ENCODE measurements around the gene SPTLC2. TPM values are rescaled to one million over a fixed set of nuclear protein-coding genes. Genes with fewer than 3 reads are reported as not detected.

SPTLC2 gene
- total RNA-seq, 1 experiment from 2014 or later: 32.6 TPM

- Histone ChIP-seq H4K20me1 (ENCODE audit: control insufficient read depth, insufficient read depth, insufficient read length) (no peaks in the 10 kb centered on the region), H3K23ac (ENCODE audit: insufficient read length, low read depth, low read length) (no peak overlapping the region), H3K4me1 (ENCODE audit: insufficient read depth, low read length) (no peaks in the 10 kb centered on the region), H4K91ac (ENCODE audit: insufficient read length, low read depth, low read length) (no peak overlapping the region), H2BK20ac (ENCODE audit: low read depth, low read length, poor library complexity, severe bottlenecking) (no peak overlapping the region), H3K4ac (ENCODE audit: low read depth, low read length) (no peak overlapping the region), H3K79me1 (ENCODE audit: insufficient read depth, low read depth, low read length, poor library complexity, severe bottlenecking) (no peaks in the 10 kb centered on the region), H2AK5ac (ENCODE audit: insufficient read length, low read length) (no peak overlapping the region), H3K9ac (ENCODE audit: extremely low read depth, insufficient read length, low read length) (no peak overlapping the region), H3K23me2 (ENCODE audit: insufficient read length, low read depth, low read length, poor library complexity, severe bottlenecking) (no peaks in the 10 kb centered on the region), H2AFZ (ENCODE audit: low read length) (no peak overlapping the region), H3K9me3 (ENCODE audit: control insufficient read depth, low read depth, low read length) (no peaks in the 10 kb centered on the region), H2BK120ac (ENCODE audit: low read depth, low read length, poor library complexity, severe bottlenecking) (no peak overlapping the region), H3K4me2 (ENCODE audit: insufficient read depth, insufficient read length, low read length) (no peak overlapping the region), H3K18ac (ENCODE audit: insufficient read length, low read depth, low read length) (no peak overlapping the region), H2BK5ac (ENCODE audit: insufficient read length, low read length) (no peak overlapping the region), H2BK15ac (ENCODE audit: low read depth, low read length) (no peak overlapping the region), H3T11ph (ENCODE audit: low read length) (no peak overlapping the region), H3K79me2 (ENCODE audit: insufficient read depth, low read length) (no peaks in the 10 kb centered on the region), H4K8ac (replicated peaks; ENCODE audit: insufficient read length, low read depth, low read length) (no peak overlapping the region), H3K27me3 (ENCODE audit: insufficient read depth, low read length) (no peaks in the 10 kb centered on the region), H4K5ac (ENCODE audit: insufficient read length, low read depth, low read length) (no peak overlapping the region), H3K56ac (ENCODE audit: insufficient read length, low read depth, low read length) (no peak overlapping the region), H3K14ac (ENCODE audit: insufficient read depth, low read length) (no peak overlapping the region), H2BK12ac (ENCODE audit: insufficient read length, low read depth, low read length) (no peak overlapping the region), H3K27ac (ENCODE audit: insufficient read length, low read depth, low read length) (no peak overlapping the region)
- no peak for DNase-seq
- peaks cover 6 to 26% (median 16%) of the 10 kb centered on the region in 3 experiments; a peak in 6 of 7 replicates for H3K36me3 Mint-ChIP-seq (ENCODE audit: insufficient read depth in 1 of 3, low read depth in 3 of 3)
- no peaks in the 10 kb centered on the region; a peak in 1 of 5 replicates for H3K9me3 Mint-ChIP-seq
- H3K4me1 Mint-ChIP-seq: no peaks in the 10 kb centered on the region
- no peak overlapping the region for H3K4me3 Mint-ChIP-seq
- WGBS (ENCODE audit: extremely low coverage, insufficient read length, low lambda C conversion rate): no CpG with 5 or more reads among the region's 3 CpGs
- no peaks in the 10 kb centered on the region for H3K27me3 Mint-ChIP-seq (ENCODE audit: low read depth)
- no peak for TF ChIP-seq CTCF (conservative IDR thresholded peaks at IDR 0.05)
- H3K27ac Mint-ChIP-seq: no peak overlapping the region
Measured at GRCh38 chr14:77508876-77509275, 107.6 kb downstream of the SPTLC2 start.
